ENCODE results near the gene CLTC. TPM values are rescaled to one million over a fixed set of nuclear protein-coding genes. Genes with fewer than 3 reads are reported as not detected.

The CLTC gene
- total and polyA plus RNA-seq, 2 donors from 2014 or later = 213 to 259 TPM

GRCh38 chr17:59666235-59666634 lies 46.5 kb downstream of the CLTC start:
- DNase-seq = no peak
- no peak for TF ChIP-seq CTCF (IDR thresholded peaks at IDR 0.05; ENCODE audit: borderline replicate concordance, extremely low read depth, insufficient read depth)
- intact Hi-C loops (cut with DNase I) = no loop called here
- Histone ChIP-seq H3K9ac (ENCODE audit: low read length in 3 of 3) (no peak overlapping the region), H3K27me3 (ENCODE audit: control insufficient read depth, insufficient read depth, low read length) (no peaks in the 10 kb centered on the region), H3K27ac (ENCODE audit: low read depth in 2 of 2, low read length in 2 of 2) (no peak overlapping the region), H3K4me3 (ENCODE audit: low read length in 3 of 3) (no peak overlapping the region), H3K9me3 (ENCODE audit: control insufficient read depth in 2 of 3, insufficient read depth in 1 of 3, low read length in 3 of 3) (no peaks in the 10 kb centered on the region), H3K4me1 (ENCODE audit: control insufficient read depth in 2 of 3, insufficient read depth in 2 of 3, low read depth in 1 of 3, low read length in 3 of 3) (peaks cover 2 to 28% (median 8%) of the 10 kb centered on the region in 3 donors), H3K36me3 (ENCODE audit: control insufficient read depth in 2 of 3, insufficient read depth in 3 of 3, low read length in 3 of 3) (peaks cover 26 to 57% (median 28%) of the 10 kb centered on the region in 3 donors)
- no peak for FAIRE-seq

- Histone ChIP-seq H3K27me3 (ENCODE audit: control insufficient read depth, insufficient read depth, low read length) (no peaks in the 10 kb centered on the region), H3K27ac (ENCODE audit: low read depth in 2 of 2, low read length in 2 of 2) (peak overlapping the region; percentile 28 to 67), H3K4me1 (ENCODE audit: control insufficient read depth in 2 of 3, insufficient read depth in 2 of 3, low read depth in 1 of 3, low read length in 3 of 3) (peaks cover 2 to 34% (median 11%) of the 10 kb centered on the region in 3 donors), H3K4me3 (ENCODE audit: low read length in 3 of 3) (no peak overlapping the region), H3K36me3 (ENCODE audit: control insufficient read depth in 2 of 3, insufficient read depth in 3 of 3, low read length in 3 of 3) (peaks cover 14 to 34% (median 18%) of the 10 kb centered on the region in 3 donors), H3K9ac (ENCODE audit: low read length in 3 of 3) (no peak overlapping the region), H3K9me3 (ENCODE audit: control insufficient read depth in 2 of 3, insufficient read depth in 1 of 3, low read length in 3 of 3) (no peaks in the 10 kb centered on the region)
- DNase-seq (peak in 2 of 5 donors; percentile 22 to 42), FAIRE-seq (peak; percentile 82)
- no peak for TF ChIP-seq CTCF (IDR thresholded peaks at IDR 0.05; ENCODE audit: borderline replicate concordance, extremely low read depth, insufficient read depth)
- intact Hi-C loops (cut with DNase I) = no loop called here
Observed at GRCh38 chr17:59668816-59669215, 49.1 kb downstream of the CLTC start.

DNA sequence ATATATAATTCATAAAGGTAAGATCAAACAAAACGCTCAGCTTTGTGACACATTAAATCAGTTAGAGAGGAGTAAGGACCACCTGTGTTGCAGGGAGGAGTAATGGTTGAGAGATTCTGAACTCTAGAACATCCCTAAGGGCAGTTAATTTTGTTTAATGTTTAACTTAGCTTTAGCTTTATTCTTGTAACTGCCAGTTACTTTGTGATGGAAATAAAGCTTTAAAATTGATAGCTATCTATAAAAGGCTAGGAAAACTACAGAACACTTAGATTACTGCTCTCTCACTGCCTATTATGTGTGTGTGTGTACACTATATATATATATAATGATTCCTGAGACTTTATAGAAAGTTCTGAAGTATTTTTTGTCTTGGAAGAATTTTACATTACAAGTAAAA lies 49.7 kb downstream of the CLTC start:
- TF ChIP-seq CTCF (IDR thresholded peaks at IDR 0.05; ENCODE audit: borderline replicate concordance, extremely low read depth, insufficient read depth) = no peak
- intact Hi-C loops (cut with DNase I) = no loop called here
- Histone ChIP-seq H3K4me1 (ENCODE audit: control insufficient read depth in 2 of 3, insufficient read depth in 2 of 3, low read depth in 1 of 3, low read length in 3 of 3) (peaks cover 2 to 34% (median 11%) of the 10 kb centered on the region in 3 donors), H3K9ac (ENCODE audit: low read length in 3 of 3) (no peak overlapping the region), H3K4me3 (ENCODE audit: low read length in 3 of 3) (peak overlapping the region in 2 of 3 donors; percentile 8 to 16), H3K27me3 (ENCODE audit: control insufficient read depth, insufficient read depth, low read length) (no peaks in the 10 kb centered on the region), H3K27ac (ENCODE audit: low read depth in 2 of 2, low read length in 2 of 2) (peak overlapping the region; percentile 20 to 85), H3K9me3 (ENCODE audit: control insufficient read depth in 2 of 3, insufficient read depth in 1 of 3, low read length in 3 of 3) (no peaks in the 10 kb centered on the region), H3K36me3 (ENCODE audit: control insufficient read depth in 2 of 3, insufficient read depth in 3 of 3, low read length in 3 of 3) (peaks cover 13 to 36% (median 20%) of the 10 kb centered on the region in 3 donors)
- DNase-seq (peak in 2 of 5 donors; percentile 79 to 81), FAIRE-seq (peak; percentile 92)

GRCh38 chr17:59669944-59670343 lies 50.2 kb downstream of the CLTC start:
- DNase-seq = no peak
- no peak overlapping the region for H3K9ac ChIP-seq (ENCODE audit: low read length in 3 of 3)
- no peak overlapping the region for H3K4me3 ChIP-seq (ENCODE audit: low read length in 3 of 3)
- TF ChIP-seq CTCF (IDR thresholded peaks at IDR 0.05; ENCODE audit: borderline replicate concordance, extremely low read depth, insufficient read depth) = no peak
- peaks cover 13 to 37% (median 19%) of the 10 kb centered on the region in 3 donors for H3K36me3 ChIP-seq (ENCODE audit: control insufficient read depth in 2 of 3, insufficient read depth in 3 of 3, low read length in 3 of 3)
- H3K9me3 ChIP-seq (ENCODE audit: control insufficient read depth in 2 of 3, insufficient read depth in 1 of 3, low read length in 3 of 3) = no peaks in the 10 kb centered on the region
- no peak for FAIRE-seq
- peaks cover 2 to 34% (median 11%) of the 10 kb centered on the region in 3 donors for H3K4me1 ChIP-seq (ENCODE audit: control insufficient read depth in 2 of 3, insufficient read depth in 2 of 3, low read depth in 1 of 3, low read length in 3 of 3)
- H3K27me3 ChIP-seq (ENCODE audit: control insufficient read depth, insufficient read depth, low read length) = no peaks in the 10 kb centered on the region
- peak overlapping the region; percentile 20 to 85 for H3K27ac ChIP-seq (ENCODE audit: low read depth in 2 of 2, low read length in 2 of 2)
- intact Hi-C loops (cut with DNase I) = no loop called here
